Measurements from ENCODE around the gene TTC39C.

DNA sequence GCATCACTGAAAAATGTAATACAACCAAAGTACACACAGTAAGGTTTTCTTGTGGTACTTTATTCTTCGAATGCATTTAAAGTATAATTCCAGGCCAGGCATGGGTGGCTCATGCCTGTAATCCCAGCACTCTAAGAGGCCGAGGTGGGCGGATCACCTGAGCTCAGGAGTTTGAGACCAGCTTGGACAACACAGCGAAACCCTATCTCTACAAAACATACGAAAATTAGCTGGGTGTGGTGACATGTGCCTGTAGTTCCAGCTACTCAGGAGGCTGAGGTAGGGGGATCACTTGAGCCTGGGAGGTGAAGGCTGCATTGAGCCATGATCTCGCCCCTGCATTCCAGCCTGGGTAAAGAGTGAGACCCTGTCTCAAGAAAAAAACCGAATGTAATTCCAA, 3.9 kb upstream of the TTC39C start:
- TF ChIP-seq, protein P1, sequence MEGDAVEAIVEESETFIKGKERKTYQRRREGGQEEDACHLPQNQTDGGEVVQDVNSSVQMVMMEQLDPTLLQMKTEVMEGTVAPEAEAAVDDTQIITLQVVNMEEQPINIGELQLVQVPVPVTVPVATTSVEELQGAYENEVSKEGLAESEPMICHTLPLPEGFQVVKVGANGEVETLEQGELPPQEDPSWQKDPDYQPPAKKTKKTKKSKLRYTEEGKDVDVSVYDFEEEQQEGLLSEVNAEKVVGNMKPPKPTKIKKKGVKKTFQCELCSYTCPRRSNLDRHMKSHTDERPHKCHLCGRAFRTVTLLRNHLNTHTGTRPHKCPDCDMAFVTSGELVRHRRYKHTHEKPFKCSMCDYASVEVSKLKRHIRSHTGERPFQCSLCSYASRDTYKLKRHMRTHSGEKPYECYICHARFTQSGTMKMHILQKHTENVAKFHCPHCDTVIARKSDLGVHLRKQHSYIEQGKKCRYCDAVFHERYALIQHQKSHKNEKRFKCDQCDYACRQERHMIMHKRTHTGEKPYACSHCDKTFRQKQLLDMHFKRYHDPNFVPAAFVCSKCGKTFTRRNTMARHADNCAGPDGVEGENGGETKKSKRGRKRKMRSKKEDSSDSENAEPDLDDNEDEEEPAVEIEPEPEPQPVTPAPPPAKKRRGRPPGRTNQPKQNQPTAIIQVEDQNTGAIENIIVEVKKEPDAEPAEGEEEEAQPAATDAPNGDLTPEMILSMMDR (IDR thresholded peaks at IDR 0.05): no peak
- no peak for TF ChIP-seq POLR2A (IDR thresholded peaks at IDR 0.05)

All from thyroid gland (tissue), 4 donors.